K562 (cell line): ENCODE data around the gene PLP2. TPM values are rescaled to one million over a fixed set of nuclear protein-coding genes. Genes with fewer than 3 reads are reported as not detected.
A peak's percentile ranks its signal among the peaks of the same experiment; 100 is the strongest.

Experiments used
- EGR1 ChIP-seq: fragments of 450-650 bp; conservative IDR thresholded peaks from 2 replicates; pipeline ENCODE4 v1.6.1; 2017; ENCODE audit warnings: mild to moderate bottlenecking
- ERF ChIP-seq: fragments of 450-650 bp; formaldehyde crosslinking; IDR thresholded peaks from 2 replicates; pipeline ENCODE4 v1.4.0; 2020; ENCODE audit warnings: mild to moderate bottlenecking, mixed read lengths
- FIP1L1 ChIP-seq: fragments of 200-400 bp; formaldehyde crosslinking; IDR thresholded peaks from 2 replicates; pipeline ENCODE4 v1.6.1; 2018; ENCODE audit warnings: mild to moderate bottlenecking, low read depth, low read length; ENCODE audit not compliant: poor library complexity, severe bottlenecking
- MAZ ChIP-seq, 2 experiments: fragments of 450-650 bp in 1 of 2; sonication (generic) in 1 of 2; formaldehyde crosslinking; IDR thresholded peaks in 1 of 2; conservative IDR thresholded peaks in 1 of 2; 2 replicates each; pipeline versions ENCODE4 v1.4.0 to v1.5.0; 2020; ENCODE audit warnings: mild to moderate bottlenecking in 1 of 2, missing genetic modification reagents in 1 of 2
- PHF20 ChIP-seq: fragments of 450-650 bp; IDR thresholded peaks from 2 replicates; pipeline ENCODE4 v1.6.1; 2018; ENCODE audit not compliant: partially characterized antibody
- PHF8 ChIP-seq: fragments of 200-600 bp; sonication (generic); IDR thresholded peaks from 2 replicates; pipeline ENCODE4 v1.6.1; 2012; ENCODE audit warnings: mixed run types, mild to moderate bottlenecking, inconsistent platforms, low read length, moderate library complexity, borderline replicate concordance
- POLR2B ChIP-seq: fragments of 450-650 bp; IDR thresholded peaks from 2 replicates; pipeline ENCODE4 v1.6.1; 2018; ENCODE audit warnings: low read depth; ENCODE audit not compliant: partially characterized antibody
- POLR2G ChIP-seq: fragments of 200-400 bp; formaldehyde crosslinking; IDR thresholded peaks from 2 replicates; pipeline ENCODE4 v1.6.1; 2017; ENCODE audit warnings: low read depth, mild to moderate bottlenecking, antibody characterized with exemption, low read length, moderate library complexity
- RB1 ChIP-seq: fragments of 450-650 bp; IDR thresholded peaks from 2 replicates; pipeline ENCODE4 v1.6.1; 2017; ENCODE audit warnings: low read depth, mild to moderate bottlenecking
- RBBP5 ChIP-seq: fragments of 200-600 bp; sonication (generic); IDR thresholded peaks from 2 replicates; pipeline ENCODE4 v1.6.1; 2012; ENCODE audit warnings: borderline replicate concordance, mild to moderate bottlenecking, low read length, control low read depth, inconsistent platforms; ENCODE audit not compliant: insufficient read depth, poor library complexity, severe bottlenecking
- RBFOX2 ChIP-seq: fragments of 200-400 bp; formaldehyde crosslinking; IDR thresholded peaks from 2 replicates; pipeline ENCODE4 v1.6.1; 2017; ENCODE audit warnings: low read depth, mild to moderate bottlenecking, low read length, moderate library complexity
- ZNF184 ChIP-seq: sonication (generic); formaldehyde crosslinking; IDR thresholded peaks from 2 replicates; pipeline ENCODE4 v1.5.0; 2020; ENCODE audit warnings: missing genetic modification reagents
- ZNF436 ChIP-seq: fragments of 250-450, 450-650 bp; sonication (Bioruptor Pico); formaldehyde crosslinking; IDR thresholded peaks from 2 replicates; pipeline ENCODE4 v1.7.0; 2020; ENCODE audit warnings: mild to moderate bottlenecking
- polyA plus RNA-seq, 8 experiments: library from polyadenylated mRNA; depleted of rRNA in 4 of 8; stranded (reverse) in 5 of 8; unstranded in 3 of 8; fragments of >200 nt; fragmentation: Nextera tagmentation in 2 of 8; fragmentation: Illumina TruSeq in 1 of 8; extraction: Ambion mirVana in 2 of 8; extraction: Trizol in 1 of 8; gene quantifications; 2 replicates each; pipeline versions ENCODE4 v1.2.1 to v1.2.3, GENCODE V29; 2011 to 2014; ENCODE audit warnings: inconsistent platforms in 1 of 8, missing spikeins in 1 of 8
- total RNA-seq, 7 experiments: library from RNA; depleted of rRNA in 6 of 7; stranded (reverse); fragments of >200 nt in 6 of 7; fragmentation: Illumina TruSeq in 2 of 7; extraction: Trizol in 2 of 7; gene quantifications; 2 replicates each; pipeline versions ENCODE4 v1.2.1 to v1.2.3, GENCODE V29; 2011 to 2021; ENCODE audit warnings: low replicate concordance in 1 of 7
- TF ChIP-seq, protein P1 (sequence below): sonication (generic); formaldehyde crosslinking; IDR thresholded peaks from 2 replicates; pipeline ENCODE4 v1.8.0; 2023; ENCODE audit warnings: mild to moderate bottlenecking, missing genetic modification reagents
- TF ChIP-seq, protein P2 (sequence below), 2 experiments: IDR thresholded peaks in 1 of 2; conservative IDR thresholded peaks in 1 of 2; 2 replicates each; pipeline ENCODE4 v1.6.1; 2016; ENCODE audit warnings: low read depth in 2 of 2, mild to moderate bottlenecking in 1 of 2, missing compliant biosample characterization in 1 of 2, missing genetic modification characterization in 1 of 2, moderate library complexity in 1 of 2

The PLP2 gene
- total and polyA plus RNA-seq, 9 of the 15 experiments (the other 6 are each of a cell fraction or from before 2014, with no cell fraction given): 34.7 to 236 (median 112) TPM

- TF ChIP-seq PHF20 (peak; percentile 55), PHF8 (0 out of 2 replicates have a peak, but pooled peaks have one; percentile 81), RB1 (peak; percentile 70; the same call in 1 of the 2 replicates), POLR2G (peak; percentile 29), EGR1 (0 out of 2 replicates have a peak, but pooled peaks have one; percentile 11), ZNF436 (CRISPR knock-in tag) (no peak), POLR2B (peak; percentile 7), FIP1L1 (peak; percentile 29), ERF (0 out of 2 replicates have a peak, but pooled peaks have one; percentile 65), MAZ (CRISPR knock-in tag; conservative IDR thresholded peaks at IDR 0.05 in 1 of 2, IDR thresholded peaks at IDR 0.05 in 1 of 2) (peak; percentile 22 to 64; a peak in 1 of 4 replicates), RBFOX2 (peak; percentile 66), RBBP5 (peak; percentile 34), ZNF184 (CRISPR knock-in tag) (no peak)
- TF ChIP-seq, protein P1, sequence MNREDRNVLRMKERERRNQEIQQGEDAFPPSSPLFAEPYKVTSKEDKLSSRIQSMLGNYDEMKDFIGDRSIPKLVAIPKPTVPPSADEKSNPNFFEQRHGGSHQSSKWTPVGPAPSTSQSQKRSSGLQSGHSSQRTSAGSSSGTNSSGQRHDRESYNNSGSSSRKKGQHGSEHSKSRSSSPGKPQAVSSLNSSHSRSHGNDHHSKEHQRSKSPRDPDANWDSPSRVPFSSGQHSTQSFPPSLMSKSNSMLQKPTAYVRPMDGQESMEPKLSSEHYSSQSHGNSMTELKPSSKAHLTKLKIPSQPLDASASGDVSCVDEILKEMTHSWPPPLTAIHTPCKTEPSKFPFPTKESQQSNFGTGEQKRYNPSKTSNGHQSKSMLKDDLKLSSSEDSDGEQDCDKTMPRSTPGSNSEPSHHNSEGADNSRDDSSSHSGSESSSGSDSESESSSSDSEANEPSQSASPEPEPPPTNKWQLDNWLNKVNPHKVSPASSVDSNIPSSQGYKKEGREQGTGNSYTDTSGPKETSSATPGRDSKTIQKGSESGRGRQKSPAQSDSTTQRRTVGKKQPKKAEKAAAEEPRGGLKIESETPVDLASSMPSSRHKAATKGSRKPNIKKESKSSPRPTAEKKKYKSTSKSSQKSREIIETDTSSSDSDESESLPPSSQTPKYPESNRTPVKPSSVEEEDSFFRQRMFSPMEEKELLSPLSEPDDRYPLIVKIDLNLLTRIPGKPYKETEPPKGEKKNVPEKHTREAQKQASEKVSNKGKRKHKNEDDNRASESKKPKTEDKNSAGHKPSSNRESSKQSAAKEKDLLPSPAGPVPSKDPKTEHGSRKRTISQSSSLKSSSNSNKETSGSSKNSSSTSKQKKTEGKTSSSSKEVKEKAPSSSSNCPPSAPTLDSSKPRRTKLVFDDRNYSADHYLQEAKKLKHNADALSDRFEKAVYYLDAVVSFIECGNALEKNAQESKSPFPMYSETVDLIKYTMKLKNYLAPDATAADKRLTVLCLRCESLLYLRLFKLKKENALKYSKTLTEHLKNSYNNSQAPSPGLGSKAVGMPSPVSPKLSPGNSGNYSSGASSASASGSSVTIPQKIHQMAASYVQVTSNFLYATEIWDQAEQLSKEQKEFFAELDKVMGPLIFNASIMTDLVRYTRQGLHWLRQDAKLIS (CRISPR knock-in tag): no peak
- TF ChIP-seq, protein P2, sequence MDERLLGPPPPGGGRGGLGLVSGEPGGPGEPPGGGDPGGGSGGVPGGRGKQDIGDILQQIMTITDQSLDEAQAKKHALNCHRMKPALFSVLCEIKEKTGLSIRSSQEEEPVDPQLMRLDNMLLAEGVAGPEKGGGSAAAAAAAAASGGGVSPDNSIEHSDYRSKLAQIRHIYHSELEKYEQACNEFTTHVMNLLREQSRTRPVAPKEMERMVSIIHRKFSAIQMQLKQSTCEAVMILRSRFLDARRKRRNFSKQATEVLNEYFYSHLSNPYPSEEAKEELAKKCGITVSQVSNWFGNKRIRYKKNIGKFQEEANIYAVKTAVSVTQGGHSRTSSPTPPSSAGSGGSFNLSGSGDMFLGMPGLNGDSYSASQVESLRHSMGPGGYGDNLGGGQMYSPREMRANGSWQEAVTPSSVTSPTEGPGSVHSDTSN (CRISPR knock-in tag; IDR thresholded peaks at IDR 0.05; ENCODE audit: low read depth): no peak
- TF ChIP-seq, protein P2 (tag; conservative IDR thresholded peaks at IDR 0.05; ENCODE audit: low read depth): no peak
- TF ChIP-seq, all 486 proteins: peak for 15
Observed at GRCh38 chrX:49191574-49192011, 19.9 kb downstream of the PLP2 start (continued).
